ENCODE data around the gene ABCA1.
A peak's percentile ranks its signal among the peaks of the same experiment; 100 is the strongest.

Gene ABCA1

DNA sequence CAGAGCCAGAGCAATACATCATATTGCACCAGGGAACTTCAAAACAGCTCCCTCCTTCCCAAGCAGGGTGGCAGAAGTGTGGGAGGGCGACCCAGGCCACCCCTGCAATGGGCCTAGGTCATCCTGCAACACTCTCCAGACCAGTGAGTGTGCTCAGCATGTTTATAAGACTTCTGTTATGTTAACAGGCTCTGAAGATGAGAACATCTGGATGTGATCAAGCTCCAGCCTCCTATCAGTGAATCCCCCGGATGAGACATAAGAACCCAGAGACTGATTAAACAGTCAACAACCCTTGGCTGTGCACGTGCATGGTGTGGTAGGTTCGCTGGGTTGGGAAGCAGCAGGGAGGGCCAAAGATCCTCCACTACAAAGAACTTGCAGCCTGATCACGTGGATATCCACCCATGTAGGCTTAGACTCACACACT is 63.3 kb downstream of the ABCA1 start:
- TF ChIP-seq, protein P1, sequence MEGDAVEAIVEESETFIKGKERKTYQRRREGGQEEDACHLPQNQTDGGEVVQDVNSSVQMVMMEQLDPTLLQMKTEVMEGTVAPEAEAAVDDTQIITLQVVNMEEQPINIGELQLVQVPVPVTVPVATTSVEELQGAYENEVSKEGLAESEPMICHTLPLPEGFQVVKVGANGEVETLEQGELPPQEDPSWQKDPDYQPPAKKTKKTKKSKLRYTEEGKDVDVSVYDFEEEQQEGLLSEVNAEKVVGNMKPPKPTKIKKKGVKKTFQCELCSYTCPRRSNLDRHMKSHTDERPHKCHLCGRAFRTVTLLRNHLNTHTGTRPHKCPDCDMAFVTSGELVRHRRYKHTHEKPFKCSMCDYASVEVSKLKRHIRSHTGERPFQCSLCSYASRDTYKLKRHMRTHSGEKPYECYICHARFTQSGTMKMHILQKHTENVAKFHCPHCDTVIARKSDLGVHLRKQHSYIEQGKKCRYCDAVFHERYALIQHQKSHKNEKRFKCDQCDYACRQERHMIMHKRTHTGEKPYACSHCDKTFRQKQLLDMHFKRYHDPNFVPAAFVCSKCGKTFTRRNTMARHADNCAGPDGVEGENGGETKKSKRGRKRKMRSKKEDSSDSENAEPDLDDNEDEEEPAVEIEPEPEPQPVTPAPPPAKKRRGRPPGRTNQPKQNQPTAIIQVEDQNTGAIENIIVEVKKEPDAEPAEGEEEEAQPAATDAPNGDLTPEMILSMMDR (conservative IDR thresholded peaks at IDR 0.05; ENCODE audit: low read depth, low read length), result no peak
- DNase-seq (ENCODE audit: low read depth), result peak; percentile 86
- no peak overlapping the region for H3K4me3 ChIP-seq (ENCODE audit: low read depth, low read length)

DNA sequence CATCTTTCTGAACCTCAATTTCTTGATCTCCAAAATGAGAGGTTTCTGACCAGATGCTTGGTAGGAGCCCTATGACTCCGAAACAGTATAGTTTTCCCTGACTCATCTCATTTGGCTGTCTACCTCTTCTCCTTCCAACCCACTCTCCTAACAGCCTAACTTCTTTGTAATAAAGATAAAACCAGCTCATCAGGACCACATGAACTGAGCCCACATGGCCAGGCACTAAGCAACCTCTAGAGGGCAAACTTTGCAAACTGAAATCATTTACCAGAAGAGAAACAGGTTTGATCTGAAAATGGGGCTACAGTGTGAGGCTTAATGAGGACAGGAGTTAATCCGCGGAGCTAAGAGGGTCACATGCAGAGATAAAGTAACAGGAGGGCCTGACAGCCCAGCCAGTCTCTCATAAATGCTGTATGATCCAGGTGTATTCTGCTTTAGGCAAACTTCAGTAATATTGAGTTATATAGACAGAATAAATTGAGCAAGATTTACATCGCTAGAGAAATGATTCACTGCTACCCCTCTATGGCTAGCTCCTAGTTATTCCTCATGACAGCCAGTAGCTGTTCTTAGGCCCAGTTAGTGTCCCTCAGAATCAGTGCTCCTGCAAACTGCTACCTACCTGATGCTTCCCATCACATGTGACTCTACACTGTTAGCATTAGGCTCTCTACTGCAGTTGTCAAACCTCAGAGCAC is 64.6 kb downstream of the ABCA1 start:
- no peak overlapping the region for H3K4me3 ChIP-seq (ENCODE audit: low read depth, low read length)
- TF ChIP-seq, protein P1 (conservative IDR thresholded peaks at IDR 0.05; ENCODE audit: low read depth, low read length), result peak; percentile 94
- peak; percentile 90 for DNase-seq (ENCODE audit: low read depth)

DNA sequence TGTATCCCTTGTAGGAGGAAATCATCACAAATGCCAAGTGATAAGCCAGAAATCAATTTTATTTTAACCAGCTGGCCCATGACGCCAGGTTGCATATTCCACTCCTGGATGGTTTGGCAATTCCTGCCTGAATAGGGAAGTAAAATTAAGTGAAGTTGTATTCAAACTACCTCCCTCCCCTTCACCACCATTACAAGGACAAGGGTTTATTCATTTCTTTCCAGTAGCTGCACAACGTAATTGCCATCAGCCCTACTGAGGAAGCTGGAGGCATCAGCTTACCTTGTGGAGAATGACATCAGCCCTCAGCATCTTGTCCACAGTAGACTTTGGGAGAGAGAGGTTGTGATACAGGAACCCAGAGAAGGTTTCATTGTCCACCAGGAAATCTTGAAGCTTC is 66.6 kb downstream of the ABCA1 start:
- TF ChIP-seq, protein P1 (conservative IDR thresholded peaks at IDR 0.05; ENCODE audit: low read depth, low read length), result no peak

DNA sequence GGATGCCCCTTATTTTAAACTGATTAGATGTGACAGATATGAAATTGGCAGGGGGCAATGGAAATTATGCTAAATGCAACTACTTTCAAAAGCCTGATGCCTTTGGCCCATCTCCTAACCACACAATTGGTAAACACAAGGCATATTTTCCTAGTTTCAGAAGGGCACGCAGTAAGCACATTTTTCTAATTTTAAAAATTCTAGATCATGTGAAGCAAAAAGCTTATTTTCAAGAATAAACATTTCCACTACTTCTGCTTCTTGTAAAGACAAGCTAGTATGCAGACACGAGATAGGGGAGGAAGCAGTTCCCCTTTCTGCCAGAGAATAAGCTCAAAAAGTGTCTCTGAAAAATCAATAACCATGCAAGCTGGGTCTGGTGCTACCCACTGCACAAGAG is 67.7 kb downstream of the ABCA1 start:
- TF ChIP-seq, protein P1 (conservative IDR thresholded peaks at IDR 0.05; ENCODE audit: low read depth, low read length), result no peak
- peak; percentile 43 for DNase-seq (ENCODE audit: low read depth)
- no peak overlapping the region for H3K4me3 ChIP-seq (ENCODE audit: low read depth, low read length)

More for the DNA sequence above, 66.6 kb downstream of the ABCA1 start:
- no peak overlapping the region for H3K4me3 ChIP-seq (ENCODE audit: low read depth, low read length)
- DNase-seq (ENCODE audit: low read depth), result no peak

DNA sequence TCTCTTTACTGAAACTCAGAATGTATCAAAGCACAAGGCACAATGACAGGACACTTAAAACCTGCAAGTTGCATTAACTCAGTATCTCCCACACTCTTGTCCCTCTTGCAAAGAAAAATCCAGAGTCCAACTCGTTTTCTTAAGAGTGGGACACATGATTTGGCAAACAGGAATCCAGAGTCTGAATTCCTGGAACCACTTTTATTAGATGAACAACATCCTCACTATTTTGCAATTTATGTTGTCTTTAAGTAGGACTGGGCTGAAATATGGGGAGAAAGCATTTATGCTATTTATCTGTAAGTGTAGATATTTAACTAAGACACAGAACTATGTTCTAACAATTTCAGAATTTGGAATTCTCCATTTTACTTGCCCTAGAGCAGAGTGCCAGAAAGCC is 69.1 kb downstream of the ABCA1 start:
- no peak overlapping the region for H3K4me3 ChIP-seq (ENCODE audit: low read depth, low read length)
- TF ChIP-seq, protein P1 (conservative IDR thresholded peaks at IDR 0.05; ENCODE audit: low read depth, low read length), result no peak
- DNase-seq (ENCODE audit: low read depth), result no peak

DNA sequence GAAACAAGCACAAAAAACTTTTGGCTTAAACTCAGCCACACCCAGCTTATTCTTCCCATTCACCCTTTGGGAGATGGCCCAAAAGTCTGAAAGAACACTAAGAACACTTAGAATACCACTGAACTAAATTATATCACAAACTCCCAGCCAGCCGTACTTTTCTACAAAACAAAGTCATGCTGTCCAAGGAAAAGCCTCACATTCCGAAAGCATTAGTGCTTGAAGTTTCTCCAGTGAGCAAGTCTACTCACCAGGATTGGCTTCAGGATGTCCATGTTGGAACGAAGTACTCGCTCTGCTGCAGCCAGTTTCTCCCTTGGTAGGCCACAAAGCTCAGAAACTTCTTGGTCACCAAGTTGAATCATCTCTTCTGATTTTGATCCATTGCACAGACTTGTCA is 69.7 kb downstream of the ABCA1 start:
- TF ChIP-seq, protein P1 (conservative IDR thresholded peaks at IDR 0.05; ENCODE audit: low read depth, low read length), result no peak
- DNase-seq (ENCODE audit: low read depth), result no peak
- H3K4me3 ChIP-seq (ENCODE audit: low read depth, low read length), result no peak overlapping the region

DNA sequence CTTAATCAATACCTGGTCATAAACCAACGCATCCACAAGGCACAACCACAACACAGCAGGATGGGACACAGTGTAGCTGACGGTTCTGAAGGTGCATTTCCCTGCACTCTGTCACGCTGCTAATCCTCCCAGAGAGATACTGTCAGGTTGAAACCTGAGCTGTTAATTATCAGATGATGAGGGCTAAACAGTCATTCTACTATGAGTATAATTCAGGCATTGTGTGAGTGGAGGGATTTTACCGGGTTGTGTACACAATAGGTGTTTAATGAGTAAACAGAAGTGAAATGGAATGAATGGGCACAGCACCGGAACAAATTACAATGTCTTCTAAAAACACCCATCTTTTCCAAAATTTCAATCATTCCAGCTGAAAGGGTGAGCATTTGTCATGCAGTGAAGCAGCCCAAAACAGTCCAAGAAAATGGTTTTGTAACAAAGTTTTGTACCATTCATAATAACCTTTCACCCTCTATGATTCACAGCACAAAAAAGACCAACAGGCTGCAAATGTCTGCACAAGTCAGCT is 71.5 kb downstream of the ABCA1 start:
- TF ChIP-seq, protein P1 (conservative IDR thresholded peaks at IDR 0.05; ENCODE audit: low read depth, low read length), result no peak
- DNase-seq (ENCODE audit: low read depth), result peak; percentile 49
- H3K4me3 ChIP-seq (ENCODE audit: low read depth, low read length), result no peak overlapping the region
